Measurements from ENCODE around the gene SPI1.
"Not testable (repeated sequence)": the region's sequence is repeated elsewhere in the genome, so short reads cannot be mapped to it uniquely, and the experiment has no call there.

SPI1 gene

GRCh38 chr11:47316501-47316900, 61.8 kb downstream of the SPI1 start:
- not testable (repeated sequence) for DNase-seq

- no peak for DNase-seq
Measured at GRCh38 chr11:47314992-47315391, 63.4 kb downstream of the SPI1 start.

- DNase-seq, result no peak
Measured at GRCh38 chr11:47308050-47308823, 70.1 kb downstream of the SPI1 start.

DNA sequence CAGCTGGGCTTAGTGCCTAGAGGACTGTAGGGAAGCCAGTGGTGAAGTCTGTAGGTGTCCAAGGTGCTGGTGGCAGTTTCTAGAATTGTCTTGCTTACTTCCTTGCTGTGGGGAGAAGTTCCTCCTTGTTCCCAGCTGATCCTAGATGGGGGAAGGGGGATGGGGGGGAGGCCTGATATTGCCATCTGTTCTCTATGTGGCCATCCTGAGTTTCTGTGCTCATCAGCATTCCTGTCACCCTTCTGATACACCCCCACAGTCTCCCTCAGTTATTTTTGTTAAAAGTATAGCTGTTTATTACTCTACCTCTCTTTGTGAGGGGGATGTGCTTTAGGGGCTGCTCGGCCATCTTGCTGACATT, 71.9 kb downstream of the SPI1 start:
- DNase-seq, result no peak

- DNase-seq, result no peak
Measured at GRCh38 chr11:47305734-47306483, 72.4 kb downstream of the SPI1 start.
